ENCODE measurements around the gene SHC1. TPM values are rescaled to one million over a fixed set of nuclear protein-coding genes. Genes with fewer than 3 reads are reported as not detected.
A peak's percentile ranks its signal among the peaks of the same experiment; 100 is the strongest.
"Not testable (repeated sequence)": the region's sequence is repeated elsewhere in the genome, so short reads cannot be mapped to it uniquely, and the experiment has no call there.

SHC1 gene
- total RNA-seq, 6 experiments from 2014 or later: 44.6 to 108 (median 75.3) TPM

DNA sequence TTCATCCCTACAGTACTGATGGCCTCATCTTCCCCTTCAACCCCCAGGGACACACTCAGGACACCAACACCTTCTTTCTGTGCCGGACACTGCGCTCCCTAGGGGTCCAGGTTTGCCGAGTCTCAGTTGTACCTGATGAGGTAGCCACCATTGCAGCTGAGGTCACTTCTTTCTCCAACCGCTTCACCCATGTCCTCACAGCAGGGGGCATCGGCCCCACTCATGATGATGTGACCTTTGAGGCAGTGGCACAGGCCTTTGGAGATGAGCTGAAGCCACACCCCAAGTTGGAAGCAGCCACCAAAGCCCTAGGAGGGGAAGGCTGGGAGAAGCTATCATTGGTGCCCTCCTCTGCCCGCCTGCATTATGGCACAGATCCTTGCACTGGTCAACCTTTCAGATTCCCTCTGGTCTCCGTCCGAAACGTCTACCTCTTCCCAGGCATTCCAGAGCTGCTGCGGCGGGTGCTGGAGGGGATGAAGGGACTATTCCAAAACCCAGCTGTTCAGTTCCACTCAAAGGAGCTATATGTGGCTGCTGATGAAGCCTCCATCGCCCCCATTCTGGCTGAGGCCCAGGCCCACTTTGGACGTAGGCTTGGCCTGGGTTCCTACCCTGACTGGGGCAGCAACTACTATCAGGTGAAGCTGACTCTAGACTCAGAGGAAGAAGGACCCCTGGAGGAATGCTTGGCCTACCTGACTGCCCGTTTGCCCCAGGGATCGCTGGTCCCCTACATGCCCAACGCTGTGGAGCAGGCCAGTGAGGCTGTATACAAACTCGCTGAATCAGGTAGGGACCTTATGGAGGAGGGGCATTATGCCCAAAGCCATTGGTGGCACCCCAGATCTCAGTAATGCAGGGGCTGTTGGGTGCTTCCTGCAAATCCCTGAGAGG is 17.8 kb upstream of the SHC1 start:
- Histone ChIP-seq H3K9me3 (no peaks in the 10 kb centered on the region), H3K27ac (peak overlapping the region in 1 of 3 donors; percentile 86), H3K36me3 (peaks cover 0 to 9% (median 0%) of the 10 kb centered on the region in 4 donors), H3K4me3 (no peak overlapping the region), H3K4me1 (peaks cover 0 to 26% (median 4%) of the 10 kb centered on the region in 4 donors), H3K27me3 (no peaks in the 10 kb centered on the region)
- TF ChIP-seq, protein P1, sequence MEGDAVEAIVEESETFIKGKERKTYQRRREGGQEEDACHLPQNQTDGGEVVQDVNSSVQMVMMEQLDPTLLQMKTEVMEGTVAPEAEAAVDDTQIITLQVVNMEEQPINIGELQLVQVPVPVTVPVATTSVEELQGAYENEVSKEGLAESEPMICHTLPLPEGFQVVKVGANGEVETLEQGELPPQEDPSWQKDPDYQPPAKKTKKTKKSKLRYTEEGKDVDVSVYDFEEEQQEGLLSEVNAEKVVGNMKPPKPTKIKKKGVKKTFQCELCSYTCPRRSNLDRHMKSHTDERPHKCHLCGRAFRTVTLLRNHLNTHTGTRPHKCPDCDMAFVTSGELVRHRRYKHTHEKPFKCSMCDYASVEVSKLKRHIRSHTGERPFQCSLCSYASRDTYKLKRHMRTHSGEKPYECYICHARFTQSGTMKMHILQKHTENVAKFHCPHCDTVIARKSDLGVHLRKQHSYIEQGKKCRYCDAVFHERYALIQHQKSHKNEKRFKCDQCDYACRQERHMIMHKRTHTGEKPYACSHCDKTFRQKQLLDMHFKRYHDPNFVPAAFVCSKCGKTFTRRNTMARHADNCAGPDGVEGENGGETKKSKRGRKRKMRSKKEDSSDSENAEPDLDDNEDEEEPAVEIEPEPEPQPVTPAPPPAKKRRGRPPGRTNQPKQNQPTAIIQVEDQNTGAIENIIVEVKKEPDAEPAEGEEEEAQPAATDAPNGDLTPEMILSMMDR (IDR thresholded peaks at IDR 0.05): no peak
- no peak for TF ChIP-seq POLR2A (IDR thresholded peaks at IDR 0.05)
- intact Hi-C loops (cut with DNase I): loop anchor here in 1 of 2 donors (10.0 kb wide), 1 partner anchor 66 kb away; the partner anchor contains the start of gene ADAM15
- 94% methylated on average over 8 of the region's 17 CpGs for WGBS (ENCODE audit: insufficient coverage, low coverage, low lambda C conversion rate, missing lambda C conversion rate)
- DNase-seq (no peak), ATAC-seq (no peak)

DNA sequence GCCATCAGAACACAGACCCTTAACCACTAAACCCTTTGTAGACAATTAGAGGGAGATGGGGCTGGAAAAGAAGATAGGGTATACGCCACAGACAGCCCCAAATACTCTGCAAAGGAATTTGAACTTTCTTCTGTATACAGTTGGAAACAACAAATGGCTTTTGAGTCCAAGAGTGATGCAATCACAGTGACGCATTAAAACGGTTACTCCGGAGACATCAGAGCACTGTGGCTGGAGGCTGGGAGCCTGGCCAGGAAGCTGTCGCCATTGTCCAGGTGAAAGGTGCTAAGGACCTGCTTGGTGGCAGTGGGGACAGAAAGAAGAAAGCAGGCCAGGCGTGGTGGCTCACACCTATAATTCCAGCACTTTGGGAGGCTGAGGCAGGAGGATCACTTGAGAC is 16.8 kb upstream of the SHC1 start:
- Histone ChIP-seq H3K27ac (peak overlapping the region in 2 of 3 donors; percentile 44 to 86), H3K27me3 (no peaks in the 10 kb centered on the region), H3K36me3 (peaks cover 0 to 9% (median 0%) of the 10 kb centered on the region in 4 donors), H3K9me3 (no peaks in the 10 kb centered on the region), H3K4me3 (no peak overlapping the region), H3K4me1 (peaks cover 0 to 32% (median 4%) of the 10 kb centered on the region in 4 donors)
- intact Hi-C loops (cut with DNase I): loop anchor here in 1 of 2 donors (10.0 kb wide), 1 partner anchor 67 kb away; the partner anchor contains the start of gene ADAM15
- WGBS (ENCODE audit: insufficient coverage, low coverage, low lambda C conversion rate, missing lambda C conversion rate): 17% methylated on average over 2 of the region's 6 CpGs
- TF ChIP-seq POLR2A (IDR thresholded peaks at IDR 0.05): no peak
- TF ChIP-seq, protein P1 (IDR thresholded peaks at IDR 0.05): no peak
- ATAC-seq (peak; percentile 19 to 60 (median 40)), DNase-seq (peak in 2 of 3 donors; percentile 89 to 90)

DNA sequence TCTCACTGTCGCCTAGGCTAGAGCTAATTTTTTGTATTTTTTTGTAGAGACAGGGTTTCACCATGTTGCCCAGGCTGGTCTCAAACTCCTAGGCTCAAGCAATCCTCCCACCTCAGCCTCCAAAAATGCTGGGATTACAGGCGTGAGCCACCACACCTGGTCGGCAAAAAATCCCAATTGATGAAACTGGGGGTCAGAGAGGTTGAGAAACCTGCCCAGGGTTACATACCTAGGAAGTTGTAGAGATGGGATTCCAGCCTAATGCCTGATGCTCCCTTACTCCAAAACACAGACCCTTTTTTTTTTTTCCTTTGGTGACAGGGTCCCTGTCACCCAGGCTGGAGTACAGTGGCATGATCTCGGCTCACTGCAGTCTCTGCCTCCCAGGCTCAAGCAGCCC is 16.2 kb upstream of the SHC1 start:
- peak overlapping the region in 2 of 3 donors; percentile 44 to 86 for H3K27ac ChIP-seq
- H3K4me3 ChIP-seq, ATAC-seq, DNase-seq, H3K36me3 ChIP-seq, H3K9me3 ChIP-seq, H3K27me3 ChIP-seq: not testable (repeated sequence)
- peaks cover 0 to 32% (median 4%) of the 10 kb centered on the region in 4 donors for H3K4me1 ChIP-seq
- intact Hi-C loops (cut with DNase I): loop anchor here in 1 of 2 donors (10.0 kb wide), 1 partner anchor 68 kb away; the partner anchor contains the start of gene ADAM15
- WGBS (ENCODE audit: insufficient coverage, low coverage, low lambda C conversion rate, missing lambda C conversion rate): 77% methylated on average over 3 of the region's 4 CpGs

DNA sequence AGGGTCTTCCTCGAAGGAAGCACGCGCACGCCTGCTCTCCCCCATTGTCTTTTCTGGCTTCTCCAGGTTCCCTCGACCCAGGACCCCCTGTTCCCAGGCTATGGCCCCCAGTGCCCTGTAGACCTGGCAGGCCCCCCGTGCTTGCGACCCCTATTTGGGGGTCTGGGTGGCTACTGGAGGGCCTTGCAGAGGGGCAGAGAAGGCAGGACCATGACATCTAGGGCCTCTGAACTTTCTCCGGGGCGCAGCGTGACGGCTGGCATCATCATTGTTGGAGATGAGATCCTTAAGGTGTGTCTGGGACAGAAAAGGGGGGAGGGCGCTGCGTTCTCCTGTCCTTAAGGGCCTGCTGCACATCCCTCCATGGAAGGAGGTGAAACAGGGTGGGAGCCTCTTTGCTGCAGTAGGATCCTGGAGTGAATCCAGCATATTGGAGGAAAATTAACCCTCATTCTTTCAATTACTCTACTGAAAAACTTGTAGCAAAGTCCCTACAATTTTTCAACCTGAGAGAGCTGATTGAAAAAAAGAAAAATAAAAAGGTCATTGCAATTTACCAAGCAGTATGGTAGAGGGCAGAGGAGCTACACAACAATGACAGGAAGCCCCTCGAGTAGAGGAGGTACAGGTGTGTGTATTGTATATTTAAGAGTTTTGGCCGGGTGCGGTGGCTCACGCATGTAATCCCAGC is 13.4 kb upstream of the SHC1 start:
- Histone ChIP-seq H3K9me3 (no peaks in the 10 kb centered on the region), H3K36me3 (peaks cover 0 to 10% (median 0%) of the 10 kb centered on the region in 4 donors), H3K4me1 (peaks cover 0 to 28% (median 4%) of the 10 kb centered on the region in 4 donors), H3K27me3 (no peaks in the 10 kb centered on the region), H3K27ac (peak overlapping the region in 2 of 3 donors; percentile 1 to 58), H3K4me3 (peak overlapping the region; percentile 55 to 83 (median 75))
- no peak for ATAC-seq
- intact Hi-C loops (cut with DNase I): loop anchor here in 1 of 2 donors (10.0 kb wide), 1 partner anchor 71 kb away; the partner anchor contains the start of gene ADAM15
- DNase-seq: peak in 1 of 3 donors; percentile 42
- TF ChIP-seq, protein P1 (IDR thresholded peaks at IDR 0.05): no peak
- TF ChIP-seq POLR2A (IDR thresholded peaks at IDR 0.05): no peak
- 20% methylated on average over 14 of the region's 17 CpGs for WGBS (ENCODE audit: insufficient coverage, low coverage, low lambda C conversion rate, missing lambda C conversion rate)

Measured in right lobe of liver (tissue), 6 donors.